SK-N-MC (cell line): ENCODE measurements around the gene DLGAP1.

Experiments
- EZH2 ChIP-seq: fragments of 200-600 bp; sonication (generic); IDR thresholded peaks from one replicate; pipeline ENCODE4 v1.6.1; 2017; ENCODE audit warnings: antibody characterized with exemption
- FOXP2 ChIP-seq: optimal IDR thresholded peaks from 2 replicates; pipeline ENCODE3; 2011; ENCODE audit warnings: mild to moderate bottlenecking, moderate library complexity; ENCODE audit not compliant: insufficient read depth; ENCODE audit errors: extremely low read length, control extremely low read depth
- POLR2AphosphoS5 ChIP-seq: IDR thresholded peaks from 2 replicates; pipeline ENCODE4 v1.6.1; 2012; ENCODE audit warnings: mild to moderate bottlenecking, low read depth, low read length, borderline replicate concordance

DNA sequence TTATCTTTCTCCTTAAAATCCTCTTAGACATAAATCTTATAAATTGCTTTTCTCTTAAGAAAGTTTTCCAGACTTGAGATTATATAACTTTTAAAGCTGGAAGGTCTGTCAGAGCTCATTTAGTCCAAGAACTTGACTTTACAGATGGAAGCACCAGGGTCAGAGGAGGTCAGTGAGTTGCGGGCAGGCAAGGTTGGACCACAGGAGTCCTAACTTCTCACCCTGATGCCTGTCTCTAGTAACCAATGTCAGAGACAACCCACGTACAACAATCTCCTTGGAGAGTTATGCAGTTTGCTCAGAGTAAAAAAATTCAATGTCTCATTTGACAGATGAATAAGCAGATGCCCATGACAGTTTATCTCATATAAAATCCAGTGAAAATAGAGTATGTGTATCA lies 203.9 kb downstream of the DLGAP1 start:
- TF ChIP-seq POLR2AphosphoS5: no peak
- no peak for TF ChIP-seq EZH2
- no peak for TF ChIP-seq FOXP2
